Stimulated activated CD4-positive, alpha-beta T cell treated with anti-CD3 and anti-CD28 coated beads, Interleukin-4, amount 100 ng/mL, for 1 hour (primary cell): ENCODE results near the gene PPP1R12B.
A peak's percentile ranks its signal among the peaks of the same experiment; 100 is the strongest.
"Not testable (repeated sequence)": the region's sequence is repeated elsewhere in the genome, so short reads cannot be mapped to it uniquely, and the experiment has no call there.

Experiments
- DNase-seq: peaks from one replicate; pipeline ENCODE4 v3.0.0-alpha.2; 2020

PPP1R12B gene

GRCh38 chr1:202348005-202348508 is 442 bp upstream of the PPP1R12B start:
- no peak for DNase-seq

GRCh38 chr1:202349206-202349928 is 868 bp downstream of the PPP1R12B start:
- DNase-seq: peak; percentile 5

- DNase-seq: no peak
Observed at GRCh38 chr1:202351725-202352124, 3.2 kb downstream of the PPP1R12B start.

GRCh38 chr1:202352583-202353197 is 4.2 kb downstream of the PPP1R12B start:
- not testable (repeated sequence) for DNase-seq

- no peak for DNase-seq
Observed at GRCh38 chr1:202355944-202356553, 7.5 kb downstream of the PPP1R12B start.

- no peak for DNase-seq
Observed at GRCh38 chr1:202357506-202357905, 9.0 kb downstream of the PPP1R12B start.

- no peak for DNase-seq
Observed at GRCh38 chr1:202361224-202361623, 12.7 kb downstream of the PPP1R12B start.

- DNase-seq: no peak
Observed at GRCh38 chr1:202361701-202362100, 13.2 kb downstream of the PPP1R12B start.

- DNase-seq: no peak
Observed at GRCh38 chr1:202362212-202362611, 13.7 kb downstream of the PPP1R12B start.

GRCh38 chr1:202365092-202365815 is 16.8 kb downstream of the PPP1R12B start:
- DNase-seq: no peak

- DNase-seq: no peak
Observed at GRCh38 chr1:202367271-202367670, 18.8 kb downstream of the PPP1R12B start.

- DNase-seq: not testable (repeated sequence)
Observed at GRCh38 chr1:202370906-202371305, 22.4 kb downstream of the PPP1R12B start.

GRCh38 chr1:202374099-202374498 is 25.6 kb downstream of the PPP1R12B start:
- no peak for DNase-seq

- DNase-seq: not testable (repeated sequence)
Observed at GRCh38 chr1:202375175-202375574, 26.7 kb downstream of the PPP1R12B start.

- no peak for DNase-seq
Observed at GRCh38 chr1:202376247-202376646, 27.7 kb downstream of the PPP1R12B start.

GRCh38 chr1:202379884-202380529 is 31.5 kb downstream of the PPP1R12B start:
- DNase-seq: not testable (repeated sequence)

- DNase-seq: not testable (repeated sequence)
Observed at GRCh38 chr1:202380535-202380934, 32.0 kb downstream of the PPP1R12B start.

- not testable (repeated sequence) for DNase-seq
Observed at GRCh38 chr1:202381867-202382266, 33.4 kb downstream of the PPP1R12B start.

GRCh38 chr1:202395831-202396230 is 47.3 kb downstream of the PPP1R12B start:
- not testable (repeated sequence) for DNase-seq

- DNase-seq: no peak
Observed at GRCh38 chr1:202397256-202397655, 48.8 kb downstream of the PPP1R12B start.

GRCh38 chr1:202398439-202398838 is 49.9 kb downstream of the PPP1R12B start:
- not testable (repeated sequence) for DNase-seq

- not testable (repeated sequence) for DNase-seq
Observed at GRCh38 chr1:202401771-202402170, 53.3 kb downstream of the PPP1R12B start.

GRCh38 chr1:202403381-202403780 is 54.9 kb downstream of the PPP1R12B start:
- not testable (repeated sequence) for DNase-seq
